GM13976 (cell line): Measurements from ENCODE around the gene CLTB.

Experiments
- DNase-seq: peaks from one replicate; pipeline ENCODE4 v3.0.0; 2012; ENCODE audit warnings: low spot score
- in situ Hi-C: fragments of 300-500 bp; cut with MboI; formaldehyde crosslinking; loops from one replicate; pipeline ENCODE4 v1.12.0; 2022; ENCODE audit warnings: low sequenced_read_pairs, mixed read lengths, inconsistent platforms; ENCODE audit not compliant: unreplicated experiment
- TF ChIP-seq, protein P1 (sequence below): IDR thresholded peaks from 2 replicates; pipeline ENCODE4 v1.5.1; 2012; ENCODE audit warnings: borderline replicate concordance, mild to moderate bottlenecking; ENCODE audit not compliant: insufficient read depth; ENCODE audit errors: extremely low read depth, missing control alignments, control extremely low read depth

Gene CLTB

DNA sequence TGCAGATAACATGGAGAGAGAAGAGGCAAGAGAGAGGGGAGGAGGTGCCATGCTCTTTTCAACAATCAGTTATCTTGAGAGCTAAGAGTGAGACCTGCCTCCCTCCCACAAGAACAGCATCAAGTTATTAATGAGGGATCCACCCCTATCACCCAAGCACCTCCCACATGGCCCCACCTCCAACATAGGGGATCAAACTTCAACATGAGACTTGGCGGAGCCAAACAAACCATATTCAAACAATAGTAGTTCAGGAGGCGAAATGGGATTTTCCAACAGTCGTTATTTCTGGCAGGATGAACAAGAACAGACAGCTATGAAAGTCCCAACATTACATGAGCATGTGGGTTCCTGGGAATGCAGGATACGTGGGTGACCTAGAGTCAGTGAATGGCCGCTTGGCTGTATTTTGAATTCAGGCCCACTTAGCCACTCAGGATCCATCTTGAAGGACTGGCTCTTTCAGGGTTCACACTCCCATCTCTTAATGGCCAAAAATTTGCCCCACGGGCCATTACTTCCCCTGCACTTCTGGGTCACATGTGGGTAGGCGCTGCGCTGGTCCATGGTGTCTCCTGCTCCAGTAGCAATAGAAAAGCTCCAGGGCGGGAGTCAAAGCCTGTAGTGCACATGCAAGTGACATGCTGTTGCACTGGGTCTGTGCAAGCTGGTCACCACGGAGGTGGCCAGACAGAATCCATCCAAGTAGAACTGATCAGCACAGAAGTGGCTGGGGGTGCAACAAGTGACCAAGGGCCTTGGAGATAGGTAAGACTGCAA, 24.8 kb upstream of the CLTB start:
- TF ChIP-seq, protein P1, sequence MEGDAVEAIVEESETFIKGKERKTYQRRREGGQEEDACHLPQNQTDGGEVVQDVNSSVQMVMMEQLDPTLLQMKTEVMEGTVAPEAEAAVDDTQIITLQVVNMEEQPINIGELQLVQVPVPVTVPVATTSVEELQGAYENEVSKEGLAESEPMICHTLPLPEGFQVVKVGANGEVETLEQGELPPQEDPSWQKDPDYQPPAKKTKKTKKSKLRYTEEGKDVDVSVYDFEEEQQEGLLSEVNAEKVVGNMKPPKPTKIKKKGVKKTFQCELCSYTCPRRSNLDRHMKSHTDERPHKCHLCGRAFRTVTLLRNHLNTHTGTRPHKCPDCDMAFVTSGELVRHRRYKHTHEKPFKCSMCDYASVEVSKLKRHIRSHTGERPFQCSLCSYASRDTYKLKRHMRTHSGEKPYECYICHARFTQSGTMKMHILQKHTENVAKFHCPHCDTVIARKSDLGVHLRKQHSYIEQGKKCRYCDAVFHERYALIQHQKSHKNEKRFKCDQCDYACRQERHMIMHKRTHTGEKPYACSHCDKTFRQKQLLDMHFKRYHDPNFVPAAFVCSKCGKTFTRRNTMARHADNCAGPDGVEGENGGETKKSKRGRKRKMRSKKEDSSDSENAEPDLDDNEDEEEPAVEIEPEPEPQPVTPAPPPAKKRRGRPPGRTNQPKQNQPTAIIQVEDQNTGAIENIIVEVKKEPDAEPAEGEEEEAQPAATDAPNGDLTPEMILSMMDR = no peak
- DNase-seq = no peak
- in situ Hi-C loops = no loop called here

DNA sequence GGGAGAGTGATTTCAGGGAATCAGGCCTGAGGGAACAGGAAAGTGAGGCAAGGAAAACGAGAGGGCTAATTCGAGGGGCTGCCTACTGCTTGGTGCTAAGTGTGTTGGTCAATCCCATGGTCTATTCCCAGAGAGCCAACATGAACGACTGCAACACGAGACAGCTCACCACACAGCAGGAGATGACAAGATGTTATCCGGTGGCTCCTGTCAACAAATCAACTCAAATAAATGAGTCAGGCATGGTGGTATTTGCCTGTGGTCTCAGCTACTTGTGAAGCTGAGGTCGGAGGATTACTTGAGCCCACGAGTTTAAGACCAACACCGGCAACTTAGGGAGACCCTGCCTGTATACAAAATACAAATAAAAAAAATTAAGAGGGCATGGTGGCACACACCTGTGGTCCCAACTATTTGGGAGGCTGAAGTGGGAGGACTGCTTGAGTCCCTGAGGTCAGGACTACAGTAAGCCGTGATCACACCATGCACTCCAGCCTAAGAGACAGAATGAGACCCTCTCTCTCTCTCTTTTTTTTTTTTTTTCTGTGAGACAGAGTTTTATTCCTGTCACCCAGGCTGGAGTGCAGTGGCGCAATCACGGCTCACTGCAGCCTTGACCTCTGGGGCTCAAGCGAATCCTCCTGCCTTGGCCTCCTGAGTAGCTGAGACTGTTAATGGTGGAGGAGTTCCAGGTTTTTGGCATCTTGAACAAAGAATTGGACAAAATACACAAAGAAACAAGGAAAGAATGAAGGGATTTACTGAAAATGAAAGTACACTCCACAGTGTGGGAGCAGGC, 22.8 kb upstream of the CLTB start:
- no peak for DNase-seq
- TF ChIP-seq, protein P1 = no peak
- in situ Hi-C loops = no loop called here

DNA sequence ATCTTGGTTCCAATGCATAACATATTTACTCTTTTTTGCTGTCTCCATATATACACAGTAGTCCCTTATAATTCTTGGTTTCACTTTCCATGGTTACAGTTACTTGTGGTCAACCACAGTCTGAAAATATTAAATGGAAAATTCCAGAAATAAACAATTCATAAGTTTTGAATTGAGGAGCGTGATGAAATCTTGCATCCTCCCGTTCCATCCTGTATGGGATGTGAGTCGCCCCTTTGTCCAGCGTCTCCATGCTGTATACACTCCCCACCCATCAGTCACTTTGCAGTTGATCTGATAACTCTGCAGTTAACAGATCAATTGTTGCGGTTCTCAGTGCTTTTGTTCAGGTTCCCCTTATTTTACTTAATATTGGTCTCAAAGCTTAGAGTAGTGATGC, 20.3 kb upstream of the CLTB start:
- no peak for DNase-seq
- in situ Hi-C loops = no loop called here
- TF ChIP-seq, protein P1 = no peak

DNA sequence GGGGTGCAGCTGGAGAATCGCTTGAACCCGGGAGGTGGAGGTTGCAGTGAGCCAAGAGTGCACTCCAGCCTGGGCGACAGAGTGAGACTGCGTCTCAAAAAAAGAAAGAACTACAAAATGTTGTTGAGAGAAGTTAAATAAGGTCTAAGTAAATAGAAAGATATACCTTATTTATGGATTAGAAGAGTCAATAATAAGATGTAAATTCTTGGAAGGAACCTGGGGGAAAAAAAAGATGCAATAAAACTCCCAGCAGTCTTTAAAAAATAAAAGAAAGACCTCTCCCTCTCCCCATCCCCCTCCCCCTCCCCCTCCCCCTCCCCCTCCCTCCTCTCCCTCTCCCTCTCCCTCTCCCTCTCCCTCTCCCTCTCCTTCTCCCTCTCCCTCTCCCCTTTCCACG, 16.4 kb upstream of the CLTB start:
- DNase-seq = no peak
- in situ Hi-C loops = no loop called here
- TF ChIP-seq, protein P1 = no peak

DNA sequence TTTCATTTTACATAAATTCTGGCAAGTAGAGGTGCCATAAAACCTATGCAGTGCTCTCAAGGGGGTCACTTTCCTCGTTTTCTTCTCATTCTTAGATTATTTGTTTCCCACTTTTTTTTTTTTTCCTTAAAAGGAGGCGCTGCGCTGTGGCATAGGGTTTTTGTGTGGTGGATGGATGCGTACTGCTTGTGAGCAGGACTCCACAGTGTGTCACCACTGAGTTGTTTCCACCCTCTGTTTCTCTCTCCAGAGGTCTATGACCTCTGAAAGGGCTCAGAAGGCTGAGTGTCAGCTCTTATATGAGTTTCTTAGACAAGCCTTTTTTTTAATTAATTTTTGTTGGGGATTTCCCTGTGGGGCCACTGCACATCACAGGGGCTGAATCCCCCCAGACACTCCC, 13.6 kb upstream of the CLTB start:
- DNase-seq = no peak
- in situ Hi-C loops = no loop called here
- TF ChIP-seq, protein P1 = no peak

DNA sequence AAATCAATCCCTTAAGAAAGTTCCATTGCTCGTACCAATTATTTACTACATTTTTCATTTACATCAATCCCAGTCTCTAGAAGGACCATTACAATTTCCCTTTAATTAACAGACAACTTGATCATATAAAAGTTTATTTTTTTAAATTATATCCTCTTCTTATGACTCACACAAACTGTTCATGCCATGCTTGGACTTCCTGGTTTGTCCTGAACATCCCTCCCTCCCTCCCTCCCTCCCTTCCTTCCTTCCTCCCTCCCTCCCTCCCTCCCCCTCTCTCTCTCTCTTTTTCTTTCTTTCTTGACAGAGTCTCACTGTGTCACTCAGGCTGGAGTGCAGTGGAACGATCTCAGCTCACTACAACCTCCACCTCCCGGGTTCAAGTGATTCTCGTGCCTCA, 11.6 kb upstream of the CLTB start:
- TF ChIP-seq, protein P1 = no peak
- DNase-seq = no peak
- in situ Hi-C loops = no loop called here
